ENCODE results near the gene OR2F1. TPM values are rescaled to one million over a fixed set of nuclear protein-coding genes. Genes with fewer than 3 reads are reported as not detected.

Gene OR2F1
- total and polyA plus RNA-seq, 12 donors, result not detected

DNA sequence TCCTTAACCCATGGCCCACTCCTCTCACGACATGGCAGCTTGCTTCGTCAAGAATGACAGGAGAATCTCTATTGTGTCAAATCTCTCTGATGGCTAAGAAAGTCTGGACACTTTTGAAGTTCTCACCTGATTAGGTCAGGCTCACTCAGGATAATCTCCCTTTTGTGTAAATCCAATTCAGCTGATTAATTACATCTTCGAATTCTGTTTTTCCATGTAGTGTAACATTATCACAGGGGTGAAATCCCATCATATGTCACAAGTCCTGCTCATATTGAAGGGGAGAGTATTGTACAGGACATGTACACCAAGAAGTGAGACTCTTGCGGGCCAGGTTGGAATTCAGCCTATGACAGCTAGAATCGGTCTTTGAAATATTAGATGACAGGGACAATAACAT is 29.3 kb downstream of the OR2F1 start:
- Histone ChIP-seq H3K27ac (no peak overlapping the region), H3K4me1 (peaks cover 0 to 15% (median under 1%) of the 10 kb centered on the region in 9 donors)
- whole genome bisulfite sequencing, 2 donors, result 88 to 92% methylated on average over 5 of the region's 5 CpGs

DNA sequence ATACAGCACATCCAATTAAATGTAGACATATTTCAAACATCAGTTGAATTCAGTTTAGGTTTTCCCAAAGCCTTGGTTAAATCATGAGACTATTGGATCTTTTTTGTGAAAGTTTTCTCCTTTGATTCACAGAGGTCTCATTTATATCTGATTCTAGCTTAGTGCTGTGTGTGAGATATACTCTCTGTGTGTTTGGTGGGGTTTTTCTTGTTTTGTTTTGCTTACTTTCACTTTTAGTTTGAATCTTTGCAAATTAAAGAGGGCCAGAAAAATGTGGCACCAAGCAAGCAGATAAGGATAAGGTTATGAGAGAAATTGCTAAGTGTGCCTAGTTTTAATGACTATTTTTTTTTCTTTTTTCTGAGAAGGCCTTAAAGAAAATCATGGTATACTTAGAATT is 32.9 kb downstream of the OR2F1 start:
- DNase-seq, result no peak
- Histone ChIP-seq H3K27ac (no peak overlapping the region), H3K36me3 (no peaks in the 10 kb centered on the region), H3K9me3 (peaks cover 0 to 15% (median 3%) of the 10 kb centered on the region in 11 donors), H3K27me3 (no peaks in the 10 kb centered on the region), H3K4me3 (no peak overlapping the region), H3K4me1 (peaks cover 0 to 25% (median 4%) of the 10 kb centered on the region in 9 donors)
- intact Hi-C loops (cut with DNase I), result loop anchor here in 2 of 10 donors (10.0 kb wide), 2 partner anchors 63 to 73 kb away; no protein-coding TSS in a partner anchor
- no peak for TF ChIP-seq CTCF (IDR thresholded peaks at IDR 0.05)
- no peak for ATAC-seq

More for the DNA sequence above, 29.3 kb downstream of the OR2F1 start:
- ATAC-seq, result no peak
- DNase-seq, result no peak
- H3K9me3 ChIP-seq, result no peaks in the 10 kb centered on the region
- H3K36me3 ChIP-seq, result no peaks in the 10 kb centered on the region
- TF ChIP-seq CTCF (IDR thresholded peaks at IDR 0.05), result no peak
- no peak overlapping the region for H3K4me3 ChIP-seq
- H3K27me3 ChIP-seq, result no peaks in the 10 kb centered on the region
- intact Hi-C loops (cut with DNase I), result loop anchor here in 2 of 10 donors (10.0 kb wide), 2 partner anchors 59 to 69 kb away; no protein-coding TSS in a partner anchor

GRCh38 chr7:143988976-143989745 is 34.5 kb downstream of the OR2F1 start:
- no peaks in the 10 kb centered on the region for H3K36me3 ChIP-seq
- no peak for TF ChIP-seq CTCF (IDR thresholded peaks at IDR 0.05)
- H3K4me3 ChIP-seq, result no peak overlapping the region
- H3K9me3 ChIP-seq, result peaks cover 0 to 15% (median 3%) of the 10 kb centered on the region in 11 donors
- 81 to 82% methylated on average over 5 of the region's 5 CpGs for WGBS, 2 donors
- DNase-seq, result no peak
- H3K4me1 ChIP-seq, result peaks cover 0 to 25% (median 4%) of the 10 kb centered on the region in 9 donors
- no peak for ATAC-seq
- peak overlapping the region in 1 of 10 donors; percentile 24 for H3K27ac ChIP-seq
- H3K27me3 ChIP-seq, result no peaks in the 10 kb centered on the region
- intact Hi-C loops (cut with DNase I), result loop anchor here in 2 of 10 donors (10.0 kb wide), 2 partner anchors 64 to 74 kb away; no protein-coding TSS in a partner anchor

DNA sequence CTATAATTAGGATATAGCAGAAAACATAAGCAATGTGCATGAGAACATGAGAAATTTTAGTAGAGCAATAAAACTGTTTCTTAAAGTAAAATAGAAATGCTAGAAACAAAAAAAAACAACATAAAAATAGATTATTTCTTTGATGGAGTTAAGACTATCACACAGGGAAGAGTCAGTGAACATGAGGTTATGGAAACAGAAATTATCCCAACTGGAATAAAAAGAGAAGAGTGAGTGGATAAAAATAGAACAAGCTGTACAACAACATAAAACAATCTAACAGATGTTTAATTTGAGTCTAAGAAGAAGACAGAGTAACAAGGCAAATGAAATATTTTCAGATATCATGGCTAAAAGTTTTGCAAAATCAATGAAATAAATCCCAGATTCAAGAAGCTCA is 38.0 kb downstream of the OR2F1 start:
- no peak for DNase-seq
- TF ChIP-seq CTCF (IDR thresholded peaks at IDR 0.05), result no peak
- H3K27ac ChIP-seq, result peak overlapping the region in 4 of 10 donors; percentile 8 to 57 (median 40)

More for the DNA sequence above, 38.0 kb downstream of the OR2F1 start:
- intact Hi-C loops (cut with DNase I), result loop anchor here in 1 of 10 donors (10.0 kb wide), 1 partner anchor 88 kb away; the partner anchor contains the start of gene TCAF1
- peaks cover 0 to 18% (median 4%) of the 10 kb centered on the region in 9 donors for H3K4me1 ChIP-seq
- no peaks in the 10 kb centered on the region for H3K36me3 ChIP-seq
- ATAC-seq, result peak in 4 of 8 donors; percentile 46 to 62 (median 52)
- peaks cover 0 to 15% (median 3%) of the 10 kb centered on the region in 11 donors for H3K9me3 ChIP-seq
- H3K4me3 ChIP-seq, result no peak overlapping the region
- H3K27me3 ChIP-seq, result no peaks in the 10 kb centered on the region
